GM21576 (cell line): ENCODE data around the gene DCAF10.
"Not testable (repeated sequence)": the region's sequence is repeated elsewhere in the genome, so short reads cannot be mapped to it uniquely, and the experiment has no call there.

Source experiments
- ATAC-seq: cut with Tn5 transposase; IDR thresholded peaks from one replicate; pipeline ENCODE4 v1.9.1; 2021; ENCODE audit warnings: mild to moderate bottlenecking, moderate library complexity; ENCODE audit not compliant: unreplicated experiment

DCAF10 gene

GRCh38 chr9:37856551-37856950, 56.0 kb downstream of the DCAF10 start:
- no peak for ATAC-seq

DNA sequence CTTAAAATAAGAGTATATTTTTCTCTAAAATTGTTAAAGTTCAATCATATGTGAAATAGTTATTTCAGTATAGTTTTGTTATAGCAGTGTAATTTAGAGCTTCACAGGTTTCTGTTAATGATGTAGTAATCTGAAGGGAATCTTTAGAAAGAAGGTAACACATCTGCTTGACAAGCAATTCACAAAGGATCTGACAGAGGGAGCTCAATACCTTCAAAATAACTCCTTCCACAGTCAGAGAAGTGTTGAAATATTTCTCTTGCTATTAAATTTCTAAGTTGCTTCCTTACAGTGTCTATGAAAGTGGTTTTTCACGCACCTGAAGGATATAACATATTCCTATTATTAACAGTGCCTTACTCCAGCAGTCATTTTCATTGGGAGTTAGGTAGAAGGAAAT, 58.4 kb downstream of the DCAF10 start:
- no peak for ATAC-seq

DNA sequence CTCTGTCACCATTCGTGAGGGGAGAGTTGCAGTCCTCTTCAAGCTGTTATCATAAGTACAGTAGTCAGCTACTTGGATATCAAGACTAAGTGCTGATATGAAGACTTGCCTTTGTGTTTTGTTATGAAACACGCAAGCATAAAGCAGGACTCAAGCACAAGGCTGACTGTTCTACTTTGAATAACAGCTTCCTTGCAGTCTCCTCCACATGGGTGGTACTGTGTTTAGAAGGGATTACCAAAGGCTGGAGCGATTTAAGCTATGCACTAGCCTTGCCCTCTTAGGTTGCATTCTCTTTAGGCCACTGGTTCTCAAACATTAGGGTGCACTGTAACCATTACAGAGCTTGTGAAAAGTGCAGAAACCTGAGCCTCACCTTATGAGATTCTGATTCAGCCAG, 61.9 kb downstream of the DCAF10 start:
- no peak for ATAC-seq

GRCh38 chr9:37870081-37870798, 69.6 kb downstream of the DCAF10 start:
- ATAC-seq, result no peak

GRCh38 chr9:37870799-37871176, 70.2 kb downstream of the DCAF10 start:
- no peak for ATAC-seq

DNA sequence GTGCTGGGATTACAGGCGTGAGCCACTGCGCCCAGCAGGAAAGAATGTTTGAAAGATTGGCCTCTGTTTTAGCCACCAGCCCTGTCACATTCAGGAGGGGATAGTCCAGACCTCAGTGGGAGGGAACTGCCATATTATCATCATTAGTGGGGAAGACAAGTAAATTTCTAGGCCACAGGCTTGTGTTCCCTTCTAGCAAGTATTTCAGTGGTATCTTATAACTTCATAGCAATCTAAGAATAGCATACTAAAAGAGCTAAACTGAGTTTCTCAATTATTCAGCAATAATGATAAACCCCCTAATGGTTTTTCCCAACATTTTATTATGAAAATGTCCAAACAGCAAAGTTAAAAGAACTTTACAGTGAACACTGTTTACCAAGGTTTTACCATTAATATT, 73.4 kb downstream of the DCAF10 start:
- ATAC-seq, result no peak

DNA sequence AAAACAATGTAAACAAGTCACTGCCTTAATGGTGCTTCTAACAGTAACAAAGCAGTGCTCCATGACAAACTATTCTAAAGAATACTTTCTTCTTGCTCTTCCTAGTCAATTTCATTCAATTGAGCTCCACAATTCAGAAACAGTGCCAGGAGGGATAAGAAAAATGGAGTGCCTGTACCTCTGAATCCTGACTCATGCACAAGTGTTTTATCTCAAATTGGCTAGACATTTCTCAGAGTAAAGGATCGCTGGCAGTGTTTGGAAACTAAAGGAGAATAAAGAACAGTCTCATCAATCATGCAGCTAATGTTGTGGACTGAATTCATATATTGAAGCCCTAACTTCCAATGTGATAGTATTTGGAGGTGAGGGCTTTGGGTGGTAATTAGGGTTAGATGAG, 75.8 kb downstream of the DCAF10 start:
- no peak for ATAC-seq

GRCh38 chr9:37880916-37881479, 80.4 kb downstream of the DCAF10 start:
- no peak for ATAC-seq

DNA sequence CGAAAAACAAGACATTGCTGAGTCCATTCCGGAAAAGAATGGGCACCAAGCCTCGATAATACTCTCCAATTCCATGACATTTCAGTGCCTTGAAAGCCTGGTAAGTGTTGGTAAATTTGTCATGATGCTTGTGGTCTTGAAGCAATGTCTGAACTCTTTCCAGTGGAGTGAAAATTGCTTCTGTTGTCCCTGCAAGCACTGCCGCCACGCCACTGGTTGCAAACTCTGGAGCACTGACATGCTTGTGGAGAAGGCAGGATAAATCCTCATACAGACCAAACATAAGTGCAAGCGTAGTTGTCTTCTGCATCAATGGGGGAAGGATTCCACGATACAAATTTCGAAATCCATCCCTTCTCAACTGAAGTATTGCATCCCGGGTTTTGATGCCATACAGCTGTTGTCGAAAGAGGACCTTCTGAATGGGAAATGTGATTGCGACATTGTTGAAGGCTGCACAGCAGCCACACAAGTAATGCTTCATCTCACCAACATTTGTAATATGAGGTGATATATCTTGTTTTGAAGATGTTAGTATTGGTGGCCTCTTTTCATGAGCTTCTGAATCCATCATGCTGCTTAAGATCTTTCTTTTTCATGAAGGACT, 87.5 kb downstream of the DCAF10 start:
- ATAC-seq, result not testable (repeated sequence)

- ATAC-seq, result no peak
These were observed 88.9 kb downstream of the DCAF10 start for GRCh38 chr9:37889536-37889935.

DNA sequence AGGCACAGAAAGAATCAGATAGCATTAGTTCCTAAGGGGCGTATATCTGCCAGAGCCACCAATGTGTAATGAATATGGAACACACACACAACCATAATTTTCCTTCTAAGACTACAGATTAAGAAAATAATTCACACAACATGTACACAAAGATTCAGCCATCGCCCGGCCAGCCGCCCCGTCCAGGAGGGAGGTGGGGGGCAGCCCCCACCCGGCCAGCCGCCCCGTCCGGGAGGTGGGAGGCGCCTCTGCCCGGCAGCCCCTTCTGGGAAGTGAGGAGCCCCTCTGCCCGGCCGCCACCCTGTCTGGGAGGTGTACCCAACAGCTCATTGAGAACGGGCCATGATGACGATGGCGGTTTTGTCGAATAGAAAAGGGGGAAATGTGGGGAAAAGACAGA, 90.4 kb downstream of the DCAF10 start:
- ATAC-seq, result not testable (repeated sequence)

GRCh38 chr9:37892063-37892462, 91.5 kb downstream of the DCAF10 start:
- ATAC-seq, result no peak

- no peak for ATAC-seq
These were observed 97.1 kb downstream of the DCAF10 start for GRCh38 chr9:37897665-37898064.

DNA sequence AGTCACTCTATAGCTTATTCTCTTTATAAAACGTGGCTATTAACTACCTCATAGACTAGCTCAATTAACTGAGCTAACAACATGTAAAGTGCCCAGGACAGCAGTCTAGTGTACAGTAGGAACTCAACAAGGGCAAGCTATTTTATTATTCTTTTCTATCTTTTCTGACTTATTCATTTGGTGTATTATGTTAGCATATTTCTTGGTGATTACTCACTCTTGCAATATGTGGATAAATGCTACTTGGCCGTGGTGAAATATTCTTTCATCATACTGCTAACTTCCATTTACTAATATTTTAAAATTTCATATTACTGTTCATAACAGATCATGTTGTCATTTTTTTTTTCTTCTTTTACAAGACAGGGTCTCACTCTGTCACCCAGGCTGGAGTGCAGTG, 98.4 kb downstream of the DCAF10 start:
- no peak for ATAC-seq

GRCh38 chr9:37902131-37902530, 101.5 kb downstream of the DCAF10 start:
- no peak for ATAC-seq

DNA sequence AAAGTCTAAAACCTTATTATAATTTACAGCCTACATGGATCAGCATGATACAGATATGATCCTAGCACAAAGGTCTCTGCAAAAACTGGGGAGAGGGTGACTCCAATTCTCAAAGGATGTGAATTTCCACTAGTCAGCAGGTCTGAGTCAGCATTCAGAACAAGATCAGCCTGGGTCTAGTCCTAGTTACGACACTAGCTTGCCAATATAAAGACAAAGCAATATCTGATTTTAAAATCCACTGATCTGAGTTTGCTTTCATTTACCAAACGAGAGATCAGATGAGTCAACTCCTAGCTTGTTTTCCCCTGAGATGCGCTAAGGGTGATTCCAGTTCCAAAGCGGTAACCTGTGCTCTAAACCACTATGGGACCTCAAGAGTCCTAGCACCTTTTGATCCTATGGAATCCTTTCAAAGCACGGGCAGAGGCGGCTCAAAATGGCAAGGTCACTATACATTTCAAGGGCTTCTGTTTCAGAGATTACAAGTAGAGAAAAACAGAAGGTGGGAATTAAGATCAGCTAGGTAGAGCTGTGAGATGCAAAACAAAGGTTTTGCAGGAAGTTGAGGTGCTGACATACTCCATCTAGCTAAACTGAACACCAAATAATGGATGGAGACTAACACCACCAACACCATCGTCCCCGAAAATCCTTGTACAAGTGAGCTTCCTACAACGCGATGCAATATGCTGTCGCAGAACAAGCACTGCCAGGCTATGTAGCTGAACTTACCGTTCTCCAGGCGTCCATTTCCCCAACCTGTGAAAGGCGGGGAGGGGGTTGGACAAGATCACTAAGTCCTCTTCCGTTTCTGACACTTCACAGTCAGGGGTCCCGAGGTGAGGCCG, 102.4 kb downstream of the DCAF10 start:
- ATAC-seq, result peak; percentile 2

GRCh38 chr9:37903647-37904444, 103.2 kb downstream of the DCAF10 start, which contains the start of gene SLC25A51:
SLC25A51 (minus strand) TSS chr9:37904127; CDS start chr9:37888550, 15,577 bp downstream.
- peak; percentile 81 for ATAC-seq

DNA sequence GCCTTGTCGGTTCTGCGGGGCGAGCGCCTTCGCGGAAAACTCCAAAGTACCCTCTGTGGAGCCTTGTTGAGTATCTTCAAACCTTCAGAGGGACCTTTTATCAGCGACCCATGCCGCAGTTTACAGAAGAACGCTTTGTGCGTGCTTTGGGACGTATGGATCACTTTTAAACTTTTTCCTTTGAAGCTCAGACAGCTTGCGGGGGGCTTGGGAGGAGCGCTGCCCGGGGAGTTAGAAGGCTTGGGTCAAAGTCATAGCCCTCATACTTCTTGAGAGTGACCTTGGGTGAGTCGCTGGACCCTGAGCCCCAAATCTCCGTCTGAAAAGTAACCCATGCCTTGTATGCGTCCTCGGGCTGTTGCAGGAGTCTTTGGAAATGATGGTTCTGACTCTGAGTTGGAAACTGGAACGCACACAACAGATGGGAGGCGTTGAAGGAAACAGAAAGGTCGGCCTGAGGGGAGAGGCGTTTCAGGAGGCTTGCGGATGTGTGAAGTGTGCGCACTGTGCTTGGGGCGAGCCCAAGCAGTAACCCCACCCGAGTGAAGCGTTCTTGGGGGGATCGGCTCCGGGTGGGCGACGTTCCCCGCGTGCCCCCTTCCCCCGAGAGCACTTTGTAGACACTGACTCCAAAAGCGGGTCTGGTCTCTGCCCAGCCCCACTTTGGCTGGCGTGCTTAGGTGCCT, 104.0 kb downstream of the DCAF10 start:
- ATAC-seq, result no peak

DNA sequence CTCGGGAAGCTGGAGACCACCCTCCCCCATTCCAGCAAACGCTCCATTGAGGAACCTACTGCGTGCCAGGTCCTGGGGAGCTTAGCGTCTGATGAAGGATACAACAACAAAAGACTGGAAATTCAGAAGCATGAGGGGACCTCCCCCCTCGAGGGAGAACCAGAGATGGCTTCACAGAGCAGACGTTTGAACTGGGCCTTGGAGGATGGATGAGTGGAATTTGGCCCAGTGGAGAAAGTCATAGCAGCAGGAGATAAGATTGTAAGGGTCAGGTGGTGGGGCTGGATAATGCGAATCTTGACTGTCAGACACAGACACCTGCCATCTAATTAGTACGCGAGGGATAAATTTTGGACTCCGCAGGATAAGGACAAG, 104.5 kb downstream of the DCAF10 start:
- ATAC-seq, result no peak

DNA sequence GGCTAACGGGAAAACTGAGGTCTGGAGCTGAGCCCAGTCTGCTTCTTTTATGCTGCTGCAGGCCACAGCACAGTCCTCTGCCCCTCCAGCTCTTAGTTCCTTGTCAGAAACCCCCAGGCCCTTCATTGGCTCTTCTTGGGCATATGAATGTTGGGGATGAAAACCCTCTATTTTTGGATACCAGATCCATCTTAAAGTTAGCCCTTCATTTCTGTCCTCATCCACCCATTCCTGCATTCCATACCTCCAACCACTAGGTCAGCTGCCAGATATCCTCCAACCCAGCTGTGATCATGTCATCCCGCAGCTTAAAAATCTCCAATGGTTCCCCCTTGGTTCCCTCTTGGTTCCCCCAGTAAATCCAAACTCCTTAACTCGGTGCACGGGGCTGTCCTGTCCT, 105.2 kb downstream of the DCAF10 start:
- ATAC-seq, result no peak
